ENCODE results near the gene ANTXRL. TPM values are rescaled to one million over a fixed set of nuclear protein-coding genes. Genes with fewer than 3 reads are reported as not detected.

ANTXRL gene
- total and polyA plus RNA-seq, 2 experiments from 2014 or later = not detected

DNA sequence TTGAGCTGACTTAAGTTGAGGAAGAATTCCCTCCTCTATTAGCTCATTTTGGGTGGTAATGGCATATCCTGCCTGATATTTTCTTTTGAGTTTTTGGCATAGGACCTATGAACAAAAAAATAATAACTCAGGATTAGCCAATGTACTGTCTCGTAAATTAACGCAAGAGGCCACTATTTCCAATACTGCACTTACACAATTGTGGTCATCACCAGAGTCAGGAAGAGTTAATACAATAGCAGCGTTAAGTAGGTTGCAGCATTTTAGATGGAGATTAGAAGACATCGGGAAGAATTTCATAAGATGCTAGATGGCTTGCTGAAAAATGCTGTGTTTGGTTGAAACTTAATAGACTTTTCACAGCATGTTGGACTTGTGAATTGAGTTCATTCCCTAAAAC is 36.4 kb downstream of the ANTXRL start (continued):
- TF ChIP-seq EZH2 (IDR thresholded peaks at IDR 0.05; ENCODE audit: low read depth, unreplicated experiment) (no peak), EZH2phosphoT487 (IDR thresholded peaks at IDR 0.05; ENCODE audit: unreplicated experiment) (no peak), NANOG (IDR thresholded peaks at IDR 0.05; ENCODE audit: borderline replicate concordance) (no peak)

DNA sequence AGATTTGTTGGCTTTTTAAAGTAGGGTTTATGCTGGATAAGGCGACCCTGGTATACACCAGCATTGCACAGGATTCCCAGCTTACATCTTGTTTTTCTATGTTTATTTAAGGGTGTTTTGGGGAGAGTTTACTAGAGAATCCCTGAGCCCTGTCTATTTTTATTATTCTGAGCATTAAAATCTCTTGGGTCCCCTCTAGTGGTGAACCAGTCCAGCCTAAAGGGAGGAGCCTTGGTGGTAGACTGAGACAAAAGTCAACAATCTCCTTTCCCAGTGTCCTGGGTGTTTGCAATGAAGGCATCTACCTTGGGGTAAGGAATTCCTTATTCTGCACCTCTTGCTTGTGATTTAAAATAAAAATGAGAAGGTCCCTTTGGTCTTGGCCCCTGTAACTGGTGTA is 38.2 kb downstream of the ANTXRL start:
- Mint-ChIP-seq H3K27me3 (ENCODE audit: insufficient read depth, low read depth, poor library complexity) (peaks cover 10% of the 10 kb centered on the region), H3K36me3 (ENCODE audit: low read depth) (no peaks in the 10 kb centered on the region), H3K4me1 (peaks cover 13% of the 10 kb centered on the region), H3K9me3 (no peaks in the 10 kb centered on the region; the same call in 2 of the 3 replicates), H3K27ac (no peak overlapping the region), H3K4me3 (no peak overlapping the region)
- ATAC-seq (peak; percentile 22; the same call in 1 of the 3 replicates), DNase-seq (ENCODE audit: low spot score) (peak; percentile 35)
- H2AFZ ChIP-seq = no peak overlapping the region
- H4K20me1 ChIP-seq (replicated peaks; ENCODE audit: insufficient read depth) = no peaks in the 10 kb centered on the region
- no peaks in the 10 kb centered on the region for H3K27me3 ChIP-seq (ENCODE audit: insufficient read depth)
- H3F3A ChIP-seq (replicated peaks; ENCODE audit: low read depth) = no peaks in the 10 kb centered on the region
- H3K4me3 ChIP-seq = no peak overlapping the region
- H3K36me3 ChIP-seq (ENCODE audit: insufficient read depth) = no peaks in the 10 kb centered on the region
- no peaks in the 10 kb centered on the region for H3K9me2 ChIP-seq (ENCODE audit: insufficient read depth)
- TF ChIP-seq ZNF114 (CRISPR knock-in tag; IDR thresholded peaks at IDR 0.05) = no peak
- TF ChIP-seq, protein P1, sequence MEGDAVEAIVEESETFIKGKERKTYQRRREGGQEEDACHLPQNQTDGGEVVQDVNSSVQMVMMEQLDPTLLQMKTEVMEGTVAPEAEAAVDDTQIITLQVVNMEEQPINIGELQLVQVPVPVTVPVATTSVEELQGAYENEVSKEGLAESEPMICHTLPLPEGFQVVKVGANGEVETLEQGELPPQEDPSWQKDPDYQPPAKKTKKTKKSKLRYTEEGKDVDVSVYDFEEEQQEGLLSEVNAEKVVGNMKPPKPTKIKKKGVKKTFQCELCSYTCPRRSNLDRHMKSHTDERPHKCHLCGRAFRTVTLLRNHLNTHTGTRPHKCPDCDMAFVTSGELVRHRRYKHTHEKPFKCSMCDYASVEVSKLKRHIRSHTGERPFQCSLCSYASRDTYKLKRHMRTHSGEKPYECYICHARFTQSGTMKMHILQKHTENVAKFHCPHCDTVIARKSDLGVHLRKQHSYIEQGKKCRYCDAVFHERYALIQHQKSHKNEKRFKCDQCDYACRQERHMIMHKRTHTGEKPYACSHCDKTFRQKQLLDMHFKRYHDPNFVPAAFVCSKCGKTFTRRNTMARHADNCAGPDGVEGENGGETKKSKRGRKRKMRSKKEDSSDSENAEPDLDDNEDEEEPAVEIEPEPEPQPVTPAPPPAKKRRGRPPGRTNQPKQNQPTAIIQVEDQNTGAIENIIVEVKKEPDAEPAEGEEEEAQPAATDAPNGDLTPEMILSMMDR (conservative IDR thresholded peaks at IDR 0.05; ENCODE audit: low read depth in 2 of 2) = peak; percentile 25 to 41; a peak in 3 of 4 replicates
- H3K27ac ChIP-seq (ENCODE audit: low read depth) = no peak overlapping the region
- no peak overlapping the region for H3K4me2 ChIP-seq
- H3K79me2 ChIP-seq (replicated peaks; ENCODE audit: insufficient read depth) = no peaks in the 10 kb centered on the region
- no peaks in the 10 kb centered on the region for H3K4me1 ChIP-seq (ENCODE audit: insufficient read depth)

GRCh38 chr10:46326066-46326465 is 39.3 kb downstream of the ANTXRL start:
- Mint-ChIP-seq H3K27me3 (ENCODE audit: insufficient read depth, low read depth, poor library complexity) (peaks cover 12% of the 10 kb centered on the region), H3K4me1 (peaks cover 14% of the 10 kb centered on the region), H3K9me3 (no peaks in the 10 kb centered on the region; the same call in 2 of the 3 replicates), H3K36me3 (ENCODE audit: low read depth) (no peaks in the 10 kb centered on the region), H3K27ac (no peak overlapping the region), H3K4me3 (no peak overlapping the region; the same call in 2 of the 3 replicates)
- Histone ChIP-seq H3K27me3 (ENCODE audit: insufficient read depth) (no peaks in the 10 kb centered on the region), H3K4me3 (no peak overlapping the region), H3K4me2 (no peak overlapping the region), H3K9me2 (ENCODE audit: insufficient read depth) (no peaks in the 10 kb centered on the region), H3F3A (replicated peaks; ENCODE audit: low read depth) (no peaks in the 10 kb centered on the region), H3K27ac (ENCODE audit: low read depth) (no peak overlapping the region), H3K79me2 (replicated peaks; ENCODE audit: insufficient read depth) (no peaks in the 10 kb centered on the region), H3K4me1 (ENCODE audit: insufficient read depth) (no peaks in the 10 kb centered on the region), H2AFZ (no peak overlapping the region), H3K36me3 (ENCODE audit: insufficient read depth) (no peaks in the 10 kb centered on the region), H4K20me1 (replicated peaks; ENCODE audit: insufficient read depth) (no peaks in the 10 kb centered on the region)
- ATAC-seq = no peak
- DNase-seq (ENCODE audit: low spot score) = no peak
- TF ChIP-seq EZH2 (IDR thresholded peaks at IDR 0.05; ENCODE audit: low read depth, unreplicated experiment) = no peak
- TF ChIP-seq STAT1 (IDR thresholded peaks at IDR 0.05; ENCODE audit: unreplicated experiment) = no peak
- TF ChIP-seq, protein P1 (conservative IDR thresholded peaks at IDR 0.05; ENCODE audit: low read depth in 2 of 2) = no peak
- TF ChIP-seq JUNB (IDR thresholded peaks at IDR 0.05; ENCODE audit: unreplicated experiment) = no peak
- no peak for TF ChIP-seq NANOG (IDR thresholded peaks at IDR 0.05; ENCODE audit: borderline replicate concordance)
- TF ChIP-seq ZNF462 (CRISPR knock-in tag; IDR thresholded peaks at IDR 0.05) = no peak
- TF ChIP-seq ZNF331 (CRISPR knock-in tag; IDR thresholded peaks at IDR 0.05; ENCODE audit: low read depth) = no peak

Data from GM23338 (cell line).